GM11168 (cell line): ENCODE measurements around the gene POLQ.
"Not testable (repeated sequence)": the region's sequence is repeated elsewhere in the genome, so short reads cannot be mapped to it uniquely, and the experiment has no call there.

Experiments used
- in situ Hi-C: fragments of 300-500 bp; cut with MboI; formaldehyde crosslinking; loops from one replicate; pipeline ENCODE4 v1.12.0; 2022; ENCODE audit warnings: low sequenced_read_pairs; ENCODE audit not compliant: unreplicated experiment

POLQ gene

DNA sequence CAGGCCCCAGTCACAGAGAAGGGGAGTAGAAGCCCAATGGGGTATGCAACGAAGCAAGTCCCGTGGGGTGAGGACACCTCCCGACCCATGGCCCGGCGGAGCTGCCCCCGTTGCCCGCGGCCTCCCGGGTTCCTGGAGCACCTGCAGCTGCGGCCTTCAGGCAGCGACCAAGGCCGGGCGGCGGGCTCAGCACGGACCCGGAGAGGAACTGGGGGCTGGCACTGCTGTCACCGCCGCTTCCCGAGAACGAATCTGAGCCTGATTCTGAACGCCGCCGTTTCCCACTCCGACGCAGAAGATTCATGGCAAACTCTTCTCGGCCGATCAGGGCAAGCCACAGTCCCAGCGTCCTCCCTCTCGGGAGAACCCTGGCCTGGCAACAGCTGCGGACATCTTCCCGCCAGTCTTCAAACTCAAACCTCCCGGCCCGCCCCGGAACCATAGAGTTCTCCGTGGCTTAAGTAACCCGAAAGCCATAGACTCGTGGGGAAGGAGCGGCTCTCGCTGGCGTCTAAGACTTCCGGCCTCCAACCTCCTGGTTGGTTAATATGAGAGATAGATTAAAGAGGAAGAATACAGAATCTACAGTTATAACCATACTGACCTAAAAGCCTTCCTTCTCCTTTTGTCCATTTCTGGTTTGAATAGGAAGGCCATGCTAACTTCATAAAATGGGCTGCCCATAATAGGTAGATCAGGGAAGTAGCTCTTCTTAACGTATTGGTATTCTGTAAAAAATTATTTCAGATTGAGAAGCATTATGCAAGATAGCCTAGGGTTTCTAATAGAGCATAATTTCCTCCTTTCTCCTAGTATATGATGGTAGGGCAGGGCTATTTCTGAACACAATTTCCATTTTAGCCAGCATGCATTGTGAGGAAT, at the start of gene POLQ:
Gene POLQ (minus strand): TSS at position 415 of the 882 bp plus-strand sequence. CDS start 111 bp downstream, at position 304.
- in situ Hi-C loops: loop anchor here (10.0 to 25.0 kb wide), 2 partner anchors 549 to 716 kb away; no protein-coding TSS in a partner anchor

DNA sequence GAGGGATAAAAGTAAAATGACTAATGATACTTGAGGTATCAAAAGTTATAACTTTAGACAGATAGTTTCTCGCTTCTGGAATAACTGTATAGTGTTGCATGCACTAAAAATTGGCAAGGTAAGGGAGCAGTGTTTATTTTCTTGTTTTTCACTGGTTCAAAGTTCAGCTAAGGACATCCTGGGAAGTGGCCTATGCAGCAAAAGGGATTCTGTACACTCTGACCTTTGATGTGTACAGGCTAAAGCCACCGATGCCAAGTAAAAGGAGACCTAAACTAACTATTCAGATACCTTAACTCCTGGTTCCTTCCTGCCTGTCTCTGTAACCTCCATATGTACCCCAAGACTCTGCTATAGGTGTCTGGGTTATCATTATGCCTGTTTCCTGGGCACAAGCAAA, 49.1 kb upstream of the POLQ start:
- in situ Hi-C loops: no loop called here

DNA sequence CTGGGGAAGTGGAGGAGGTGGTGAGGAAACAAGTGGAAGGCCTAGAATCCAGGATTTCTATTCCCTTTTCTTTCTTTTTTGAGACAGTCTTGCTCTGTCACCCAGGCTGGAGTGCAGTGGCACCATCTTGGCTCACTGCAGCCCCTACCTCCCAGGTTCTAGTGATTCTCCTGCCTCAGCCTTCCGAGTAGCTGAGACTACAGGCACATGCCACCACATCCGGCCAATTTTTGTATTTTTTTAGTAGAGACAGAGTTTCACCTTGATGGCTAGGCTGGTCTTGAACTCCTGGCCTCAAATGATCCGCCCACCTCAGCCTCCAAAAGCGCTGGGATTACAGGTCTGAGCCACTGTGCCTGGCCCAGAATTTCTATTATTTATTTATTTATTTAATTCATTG, 48.0 kb upstream of the POLQ start:
- in situ Hi-C loops: not testable (repeated sequence)

DNA sequence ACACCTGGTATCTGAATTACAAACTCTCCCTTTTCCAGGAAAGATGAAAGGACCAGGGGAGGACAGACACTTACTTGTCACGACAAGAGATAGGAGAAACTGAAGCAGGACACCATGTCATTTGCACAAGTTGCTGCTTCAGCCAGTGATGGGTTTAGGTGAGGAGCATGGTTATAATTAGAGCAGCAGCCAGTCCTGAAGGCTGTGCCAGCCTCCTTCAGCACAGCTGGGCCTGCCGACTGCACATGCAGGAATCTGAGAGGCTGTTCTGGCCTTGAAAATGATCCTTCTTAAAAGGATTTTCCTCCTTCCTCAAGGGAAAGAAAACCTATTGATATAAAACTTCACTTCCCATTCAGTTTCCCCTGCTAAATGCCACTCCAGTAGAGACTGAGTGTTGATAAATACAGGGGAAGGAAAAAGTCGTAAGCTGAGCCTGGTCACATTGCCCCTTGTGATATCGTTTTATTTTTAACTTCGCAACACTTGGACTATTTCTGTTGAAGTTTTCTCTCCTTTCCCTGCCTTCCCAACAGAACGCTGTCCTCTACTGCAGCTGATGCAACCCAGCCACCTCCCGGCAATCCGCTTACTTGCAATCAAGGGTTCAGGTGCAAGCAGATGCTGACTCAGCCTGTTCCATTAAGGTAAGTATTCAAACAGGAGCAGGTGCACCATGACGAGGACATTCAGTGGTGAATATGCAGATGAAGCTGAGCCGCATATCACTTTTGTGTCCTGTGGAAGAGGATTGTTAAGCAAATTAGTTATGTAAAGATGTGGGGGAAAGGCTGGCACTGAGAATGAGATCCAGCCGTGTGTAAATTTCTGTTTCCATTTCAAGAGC, 47.3 kb upstream of the POLQ start, which contains the start of gene FBXO40:
Gene FBXO40 (plus strand): TSS at position 524 of the 847 bp plus-strand sequence. CDS start 27,197 bp downstream, outside the sequence.
- in situ Hi-C loops: no loop called here

DNA sequence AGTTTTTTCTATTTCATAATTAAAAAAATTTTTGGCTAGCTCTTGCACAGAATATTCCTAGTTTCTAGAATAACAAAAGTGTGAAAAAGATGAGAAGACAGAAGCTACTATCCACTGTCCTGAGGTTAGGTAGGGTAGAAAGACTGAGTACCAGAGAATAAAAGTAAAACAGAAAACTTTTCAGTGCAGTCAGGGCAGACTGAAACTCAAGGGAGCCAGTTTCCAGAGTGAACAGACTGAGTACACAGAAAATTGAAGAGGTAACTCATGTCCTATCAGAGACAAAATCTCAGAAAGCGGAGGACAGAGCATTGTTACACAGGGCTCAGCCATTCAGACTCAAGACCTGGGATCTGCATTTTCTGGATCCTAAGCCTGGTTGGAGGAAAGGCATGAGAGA, 38.6 kb upstream of the POLQ start:
- in situ Hi-C loops: no loop called here

DNA sequence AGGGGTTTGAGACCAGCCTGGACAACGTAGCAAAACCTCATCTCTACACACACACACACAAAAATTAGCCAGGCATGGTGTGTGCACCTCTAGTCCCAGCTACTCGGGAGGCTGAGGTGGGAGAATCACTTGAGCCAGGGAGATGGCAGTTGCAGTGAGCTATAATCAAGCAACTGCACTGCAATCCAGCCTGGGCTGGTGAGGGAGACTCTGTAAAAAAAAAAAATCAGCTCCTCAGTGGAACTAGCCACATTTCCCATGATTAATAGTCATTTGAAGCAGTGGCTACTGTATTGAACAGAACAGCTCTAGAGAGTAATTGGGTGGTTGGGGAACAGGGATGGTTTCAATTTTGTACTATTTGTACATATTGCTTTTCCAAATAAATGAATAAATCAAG, 35.9 kb upstream of the POLQ start:
- in situ Hi-C loops: no loop called here

DNA sequence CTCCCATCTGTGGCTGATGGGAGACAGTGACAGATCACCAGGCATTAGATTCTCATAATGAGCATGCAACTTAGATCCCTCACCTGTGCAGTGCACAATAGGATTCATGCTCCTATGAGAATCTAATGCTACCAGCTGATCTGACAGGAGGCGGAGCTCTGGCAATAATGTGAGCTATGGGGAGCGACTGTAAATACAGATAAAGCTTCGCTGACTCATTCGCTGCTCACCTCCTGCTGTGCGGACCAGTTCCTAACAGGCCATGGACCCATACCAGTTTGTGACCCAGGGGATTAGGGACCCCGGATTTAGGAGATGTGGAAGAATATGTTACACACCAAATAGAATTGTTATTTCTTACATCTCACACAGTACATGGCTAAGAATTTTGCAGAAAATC, 28.7 kb upstream of the POLQ start:
- in situ Hi-C loops: no loop called here

DNA sequence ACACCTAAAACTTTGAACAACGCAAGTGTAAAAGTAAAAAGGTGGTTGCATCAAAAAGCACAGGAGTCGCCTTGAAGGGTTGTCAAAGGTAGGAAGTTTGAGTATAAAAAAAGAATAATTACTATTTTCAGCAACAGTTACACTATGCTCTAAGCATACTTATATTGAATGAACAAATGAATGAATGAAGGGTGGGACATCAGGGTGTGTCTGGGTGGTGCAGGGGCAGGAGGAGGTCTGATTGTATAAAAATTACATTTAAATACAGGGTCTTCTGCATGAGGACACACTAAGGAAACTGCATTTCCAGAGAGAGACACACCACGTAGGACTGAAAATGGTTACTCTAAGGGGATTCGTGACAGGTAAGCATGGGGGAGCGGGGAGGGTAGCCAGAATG, 21.9 kb upstream of the POLQ start, which contains the start of gene ARGFX:
Gene ARGFX (plus strand): TSS at position 301 of the 400 bp plus-strand sequence. CDS start 2,765 bp downstream, outside the sequence.
- in situ Hi-C loops: no loop called here

DNA sequence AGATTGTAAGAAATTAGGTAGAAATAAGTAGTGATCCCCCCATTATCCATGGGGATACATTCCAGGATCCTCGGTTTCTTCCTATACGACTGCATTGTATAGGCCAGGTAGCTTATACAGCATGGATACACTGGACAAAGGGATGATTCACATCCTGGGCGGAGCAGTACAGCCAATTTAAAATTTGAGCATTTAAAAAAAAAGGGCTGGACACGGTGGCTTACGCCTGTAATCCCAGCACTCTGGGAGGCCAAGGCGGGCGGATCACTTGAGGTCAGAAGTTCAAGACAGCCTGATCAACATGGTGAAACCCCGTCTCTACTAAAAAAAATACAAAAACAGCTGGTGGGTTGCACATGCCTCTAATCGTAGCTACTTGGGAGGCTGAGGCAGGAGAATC, 21.0 kb upstream of the POLQ start:
- in situ Hi-C loops: no loop called here

DNA sequence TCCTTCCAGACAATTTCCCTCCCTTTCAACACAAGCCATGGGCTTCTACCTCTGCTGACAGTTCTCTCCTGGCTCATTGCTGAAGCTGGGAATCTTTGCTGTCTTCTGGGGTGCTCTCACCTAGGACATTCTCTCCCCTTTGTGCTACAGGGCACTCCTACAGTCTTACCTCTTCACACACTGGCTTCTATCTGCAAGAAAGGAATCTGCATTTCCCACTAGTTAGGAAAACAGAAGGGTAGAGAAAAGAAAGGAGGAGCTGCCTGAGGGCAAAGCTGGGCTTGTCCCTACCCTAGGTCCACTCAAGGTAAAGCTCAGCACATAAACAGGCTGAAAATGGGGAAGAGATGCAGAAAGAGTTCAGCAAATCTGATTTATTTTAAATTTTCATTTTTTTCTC, 16.4 kb upstream of the POLQ start:
- in situ Hi-C loops: no loop called here

DNA sequence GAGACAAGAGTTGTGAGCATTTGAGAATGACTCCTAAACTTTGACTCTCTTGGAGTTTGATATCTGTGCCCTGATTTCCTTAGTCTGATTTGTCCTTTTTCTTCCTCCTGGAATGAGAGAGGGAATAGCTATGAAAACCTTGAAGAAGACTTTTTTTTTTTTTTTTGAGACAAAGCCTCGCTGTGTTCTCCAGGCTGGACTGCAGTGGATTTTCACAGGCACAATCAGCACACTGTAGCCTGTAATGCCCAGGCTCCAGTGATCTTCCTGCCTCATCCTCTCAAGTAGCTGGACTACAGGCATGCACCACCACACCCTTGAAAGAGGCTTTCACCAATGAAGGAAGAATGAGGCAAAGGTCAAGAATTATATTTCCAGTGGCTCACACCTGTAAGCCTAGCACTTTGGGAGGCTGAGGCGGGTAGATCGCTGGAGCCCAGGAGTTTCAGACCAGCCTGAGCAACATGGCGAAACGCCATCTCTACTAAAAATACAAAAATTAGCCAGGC, 11.7 kb upstream of the POLQ start:
- in situ Hi-C loops: no loop called here

DNA sequence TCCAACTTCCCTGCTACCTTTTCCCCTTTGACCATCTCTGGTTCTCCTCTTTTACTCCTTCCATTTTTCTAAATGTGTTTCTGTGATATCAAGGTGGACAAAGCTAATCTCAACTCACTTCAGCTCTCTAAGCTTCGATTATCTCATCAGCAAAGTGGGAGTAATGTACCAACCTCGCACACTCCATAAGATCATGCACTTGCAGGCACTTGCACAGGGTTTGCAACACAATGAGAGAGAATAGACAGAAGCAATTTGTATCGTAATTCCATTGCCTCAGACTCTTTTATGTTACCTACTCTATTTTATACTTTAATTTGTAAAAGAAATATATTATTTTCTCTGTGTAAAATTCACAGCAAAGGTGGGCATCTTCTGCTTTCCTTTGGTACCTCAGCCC, 7.0 kb upstream of the POLQ start:
- in situ Hi-C loops: no loop called here

DNA sequence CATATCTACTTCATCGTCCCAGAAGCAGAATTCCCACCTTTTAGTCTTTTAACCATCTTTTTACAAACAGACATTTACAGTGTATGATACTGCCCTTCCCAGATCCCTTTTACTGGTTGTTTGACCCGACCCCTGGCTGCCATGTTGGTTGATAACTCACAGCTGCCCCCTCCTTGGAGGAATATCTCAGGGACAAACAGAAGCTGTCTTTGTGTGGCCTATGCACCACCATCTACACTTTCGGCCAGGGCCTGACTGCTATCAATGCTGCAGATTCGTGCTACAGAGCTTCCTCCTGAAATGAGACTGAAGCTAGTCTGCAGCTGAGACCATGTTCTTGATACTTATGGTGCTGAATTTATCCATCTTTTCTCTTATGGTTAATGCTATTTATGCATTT, 6.6 kb upstream of the POLQ start:
- in situ Hi-C loops: no loop called here

DNA sequence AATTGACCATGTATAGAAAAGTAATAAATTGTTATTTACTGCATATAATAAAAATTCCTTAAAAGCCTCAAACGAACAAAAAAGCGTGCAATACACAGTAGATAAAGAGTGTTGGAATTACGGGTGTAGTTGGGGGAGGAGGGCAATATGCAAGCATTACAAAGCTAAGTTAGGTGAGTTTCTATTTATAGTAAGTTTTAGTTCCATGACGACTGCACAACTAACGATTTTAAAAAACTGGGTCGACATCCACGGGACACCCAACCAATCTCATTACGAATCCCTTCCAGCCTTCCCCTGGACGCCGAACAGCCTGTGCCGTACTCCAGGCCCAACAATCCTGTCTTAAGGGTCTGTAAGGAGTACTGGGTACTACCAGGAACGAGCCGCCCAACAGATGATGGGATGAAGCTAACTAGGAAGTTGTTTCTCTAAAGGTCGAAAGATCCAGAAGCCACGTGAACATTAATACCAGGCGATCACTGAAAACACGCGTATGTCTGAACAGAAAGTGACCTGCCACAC, 677 bp downstream of the POLQ start:
- in situ Hi-C loops: loop anchor here (10.0 to 25.0 kb wide), 2 partner anchors 550 to 717 kb away; no protein-coding TSS in a partner anchor

DNA sequence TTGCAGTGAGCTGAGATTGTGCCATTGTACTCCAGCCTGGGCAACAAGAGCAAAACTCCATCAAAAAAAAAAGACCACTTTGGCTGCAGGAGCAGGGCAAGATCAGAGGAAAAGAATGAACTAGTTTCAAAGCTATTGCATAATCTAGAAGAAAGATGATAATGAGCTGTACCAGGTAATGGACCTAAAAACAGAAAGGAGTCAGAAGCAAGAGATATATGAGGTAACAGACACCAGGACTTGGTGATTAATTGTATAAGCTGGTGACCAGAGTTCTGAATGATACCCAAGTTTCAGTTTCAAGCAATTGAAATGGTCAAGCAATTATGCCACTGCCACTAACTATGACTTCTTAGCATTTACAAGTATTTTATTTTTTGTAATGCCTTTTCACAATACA, 2.9 kb downstream of the POLQ start:
- in situ Hi-C loops: loop anchor here (10.0 to 25.0 kb wide), 2 partner anchors 552 to 719 kb away; no protein-coding TSS in a partner anchor

DNA sequence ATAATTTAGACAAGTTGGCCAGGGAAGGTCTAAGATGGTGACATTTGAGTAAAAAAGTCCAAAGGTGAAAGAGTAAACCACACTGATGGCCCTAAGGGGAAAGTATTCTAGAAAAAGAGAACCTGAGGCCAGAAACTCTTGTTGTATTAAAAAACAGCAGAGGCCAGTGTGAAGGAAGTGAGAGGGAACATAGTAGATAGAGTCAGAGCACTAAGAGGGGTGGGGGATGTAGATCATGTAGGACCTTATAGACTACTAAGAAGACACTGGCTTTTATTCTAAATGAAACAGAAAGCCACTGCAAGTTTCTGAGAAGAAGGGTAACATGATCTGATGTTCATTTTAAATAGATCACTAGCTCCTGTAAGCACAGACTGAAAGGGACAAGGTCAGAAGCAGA, 14.5 kb downstream of the POLQ start:
- in situ Hi-C loops: loop anchor here (25.0 kb wide), 1 partner anchor 731 kb away; no protein-coding TSS in a partner anchor

DNA sequence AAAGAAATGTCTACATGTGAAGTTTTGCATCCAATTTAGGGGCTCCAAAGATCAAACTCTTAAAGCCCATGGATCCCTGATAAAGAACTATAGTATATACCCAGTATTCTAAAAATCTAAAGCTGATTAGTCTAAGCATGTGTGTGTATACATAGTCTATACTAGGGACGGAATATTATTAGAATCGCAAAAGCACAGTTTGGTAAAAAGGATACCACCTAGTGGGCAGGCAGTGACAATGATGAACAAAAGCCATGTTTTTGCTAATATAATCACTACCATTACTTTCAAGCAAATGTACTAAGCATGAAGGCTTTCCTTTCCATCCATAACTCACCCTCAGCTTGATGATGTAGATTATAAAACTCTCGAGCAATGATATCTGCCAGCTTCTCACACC, 16.5 kb downstream of the POLQ start:
- in situ Hi-C loops: loop anchor here (25.0 kb wide), 1 partner anchor 733 kb away; no protein-coding TSS in a partner anchor

DNA sequence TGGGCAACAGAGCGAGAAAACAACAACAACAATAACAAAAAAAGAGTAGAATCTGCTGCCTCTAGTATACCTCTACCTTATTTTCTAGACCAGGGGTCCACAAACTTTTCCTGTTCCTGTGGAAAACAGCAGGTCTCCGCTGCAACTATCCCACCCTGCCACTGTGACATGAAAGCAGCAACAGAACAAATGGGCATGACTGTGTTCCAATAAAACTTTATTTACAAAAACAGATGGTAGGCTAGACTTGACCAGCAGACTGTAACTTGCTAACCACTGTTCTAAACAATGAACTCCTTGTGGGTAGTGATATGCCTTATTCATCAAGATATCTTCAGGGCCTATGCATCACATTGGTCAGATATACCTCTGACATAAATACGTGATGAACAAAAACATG, 25.3 kb downstream of the POLQ start:
- in situ Hi-C loops: no loop called here

DNA sequence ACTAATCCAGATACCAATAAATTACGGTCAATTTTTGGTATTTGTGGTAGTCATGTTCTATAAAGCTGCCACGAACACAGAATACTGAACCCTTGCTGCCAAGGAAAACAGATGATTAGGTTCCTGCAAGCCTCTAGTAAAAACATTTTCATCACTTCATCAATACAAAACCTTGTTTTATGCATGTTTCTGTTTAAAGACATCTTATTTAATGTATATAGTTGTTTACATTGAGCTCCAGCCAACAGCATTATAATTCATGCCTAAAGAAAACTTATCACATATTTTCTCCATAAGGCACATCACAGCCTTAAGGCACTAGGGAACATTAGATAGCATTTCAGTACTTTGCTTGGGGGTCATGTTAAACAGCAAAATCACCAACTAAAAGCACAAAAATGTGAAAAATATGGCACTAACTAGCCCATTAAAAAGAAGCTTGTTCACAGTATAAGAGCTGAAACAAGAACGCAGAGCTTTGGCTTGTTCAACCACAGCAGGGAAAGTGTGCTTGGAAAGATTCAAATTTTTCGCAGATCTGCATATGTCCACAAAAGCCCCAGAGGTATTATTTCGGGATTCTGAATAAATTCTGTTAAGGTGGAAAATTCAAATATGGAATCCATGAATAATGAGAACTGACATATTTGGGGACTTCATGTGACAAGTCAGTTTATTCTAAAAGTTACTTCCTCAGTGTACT, 27.7 kb downstream of the POLQ start:
- in situ Hi-C loops: no loop called here

DNA sequence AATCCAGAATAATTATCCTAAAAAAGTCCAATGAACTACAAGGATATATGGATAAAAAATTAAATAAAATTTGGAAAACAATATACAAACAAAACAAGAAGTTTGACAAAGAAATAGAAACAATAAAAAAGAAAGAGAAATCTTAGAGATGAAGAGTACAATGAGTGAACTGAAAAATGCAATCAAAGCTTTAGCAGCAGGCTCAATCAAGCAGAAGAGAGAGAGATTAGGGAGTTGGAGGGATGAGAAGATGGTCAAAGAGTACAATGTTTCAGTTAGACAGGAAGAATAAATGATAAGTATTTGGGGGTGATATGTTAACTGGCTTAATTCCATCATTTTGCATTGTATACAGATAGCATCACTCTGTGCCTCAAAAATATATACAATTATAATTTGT, 29.9 kb downstream of the POLQ start:
- in situ Hi-C loops: no loop called here
